H9 (cell line): Measurements from ENCODE around the gene MRLN. TPM values are rescaled to one million over a fixed set of nuclear protein-coding genes. Genes with fewer than 3 reads are reported as not detected.
"Not testable (repeated sequence)": the region's sequence is repeated elsewhere in the genome, so short reads cannot be mapped to it uniquely, and the experiment has no call there.

Experiments used
- DNase-seq: peaks from one replicate; pipeline ENCODE4 v3.0.0-alpha.2; 2017
- H2AFZ ChIP-seq: one replicate; pipeline ENCODE4 v1.6.1; 2013; ENCODE audit warnings: mild to moderate bottlenecking, low read length, control low read depth, moderate library complexity
- H2AK5ac ChIP-seq: 2 replicates; pipeline ENCODE4 v1.6.1; 2013; ENCODE audit warnings: low read length, control low read depth, mixed read lengths; ENCODE audit not compliant: insufficient read length
- H2BK120ac ChIP-seq: one replicate; pipeline ENCODE4 v1.6.1; 2013; ENCODE audit warnings: low read depth, mild to moderate bottlenecking, low read length, control low read depth, inconsistent platforms; ENCODE audit not compliant: poor library complexity, severe bottlenecking
- H2BK12ac ChIP-seq: 2 replicates; pipeline ENCODE4 v1.6.1; 2013; ENCODE audit warnings: low read length, control low read depth, mixed read lengths, low read depth; ENCODE audit not compliant: insufficient read length
- H2BK15ac ChIP-seq: 2 replicates; pipeline ENCODE4 v1.6.1; 2013; ENCODE audit warnings: low read depth, low read length, control low read depth
- H2BK20ac ChIP-seq: one replicate; pipeline ENCODE4 v1.6.1; 2013; ENCODE audit warnings: low read depth, mild to moderate bottlenecking, low read length, control low read depth, inconsistent platforms; ENCODE audit not compliant: poor library complexity, severe bottlenecking
- H2BK5ac ChIP-seq: 2 replicates; pipeline ENCODE4 v1.6.1; 2013; ENCODE audit warnings: low read length, control low read depth, mixed read lengths; ENCODE audit not compliant: insufficient read length
- H3K14ac ChIP-seq: 2 replicates; pipeline ENCODE4 v1.6.1; 2013; ENCODE audit warnings: low read length, control low read depth; ENCODE audit not compliant: insufficient read depth
- H3K18ac ChIP-seq: 2 replicates; pipeline ENCODE4 v1.6.1; 2013; ENCODE audit warnings: low read depth, mild to moderate bottlenecking, mixed read lengths, low read length, control low read depth; ENCODE audit not compliant: insufficient read length
- H3K23ac ChIP-seq: 2 replicates; pipeline ENCODE4 v1.6.1; 2013; ENCODE audit warnings: low read length, control low read depth, mixed read lengths, low read depth; ENCODE audit not compliant: insufficient read length
- H3K23me2 ChIP-seq: 2 replicates; pipeline ENCODE4 v1.6.1; 2013; ENCODE audit warnings: low read depth, mild to moderate bottlenecking, mixed read lengths, low read length, control low read depth; ENCODE audit not compliant: insufficient read length, poor library complexity, severe bottlenecking
- H3K27ac ChIP-seq: 2 replicates; pipeline ENCODE4 v1.5.1; 2013; ENCODE audit warnings: low read length, control low read depth, mixed read lengths, low read depth; ENCODE audit not compliant: insufficient read length
- H3K27me3 ChIP-seq: 2 replicates; pipeline ENCODE4 v1.6.1; 2013; ENCODE audit warnings: low read length, control low read depth, inconsistent platforms; ENCODE audit not compliant: insufficient read depth
- H3K4ac ChIP-seq: 2 replicates; pipeline ENCODE4 v1.6.1; 2013; ENCODE audit warnings: low read depth, mild to moderate bottlenecking, control low read depth, inconsistent platforms, low read length, moderate library complexity
- H3K4me1 ChIP-seq: 2 replicates; pipeline ENCODE4 v1.6.1; 2013; ENCODE audit warnings: low read length, control low read depth, inconsistent platforms; ENCODE audit not compliant: insufficient read depth
- H3K4me2 ChIP-seq: 2 replicates; pipeline ENCODE4 v1.6.1; 2013; ENCODE audit warnings: low read length, control low read depth, mixed read lengths; ENCODE audit not compliant: insufficient read length, insufficient read depth
- H3K56ac ChIP-seq: 2 replicates; pipeline ENCODE4 v1.6.1; 2013; ENCODE audit warnings: low read depth, mild to moderate bottlenecking, mixed read lengths, low read length, control low read depth; ENCODE audit not compliant: insufficient read length
- H3K79me1 ChIP-seq: 2 replicates; pipeline ENCODE4 v1.6.1; 2013; ENCODE audit warnings: low read depth, mild to moderate bottlenecking, moderate library complexity, low read length, control low read depth, inconsistent platforms; ENCODE audit not compliant: insufficient read depth, poor library complexity, severe bottlenecking
- H3K79me2 ChIP-seq: 2 replicates; pipeline ENCODE4 v1.6.1; 2013; ENCODE audit warnings: low read length, control low read depth, inconsistent platforms; ENCODE audit not compliant: insufficient read depth
- H3K9ac ChIP-seq: 2 replicates; pipeline ENCODE4 v1.6.1; 2013; ENCODE audit warnings: low read length, control low read depth, mixed read lengths; ENCODE audit not compliant: insufficient read length; ENCODE audit errors: extremely low read depth
- H3K9me3 ChIP-seq: one replicate; pipeline ENCODE4 v1.6.1; 2013; ENCODE audit warnings: low read depth, low read length, inconsistent platforms; ENCODE audit not compliant: control insufficient read depth
- H3T11ph ChIP-seq: one replicate; pipeline ENCODE4 v1.6.1; 2013; ENCODE audit warnings: mild to moderate bottlenecking, low read length, control low read depth, inconsistent platforms
- H4K20me1 ChIP-seq: one replicate; pipeline ENCODE4 v1.6.1; 2013; ENCODE audit not compliant: control insufficient read depth, insufficient read length, insufficient read depth
- H4K5ac ChIP-seq: 2 replicates; pipeline ENCODE4 v1.6.1; 2013; ENCODE audit warnings: low read depth, mild to moderate bottlenecking, mixed read lengths, low read length, control low read depth; ENCODE audit not compliant: insufficient read length
- H4K8ac ChIP-seq: replicated peaks from 2 replicates; pipeline ENCODE4 v1.6.1; 2013; ENCODE audit warnings: low read length, control low read depth, mixed read lengths, low read depth; ENCODE audit not compliant: insufficient read length
- H4K91ac ChIP-seq: 2 replicates; pipeline ENCODE4 v1.6.1; 2013; ENCODE audit warnings: low read depth, mild to moderate bottlenecking, moderate library complexity, mixed read lengths, low read length, control low read depth; ENCODE audit not compliant: insufficient read length
- H3K27ac Mint-ChIP-seq, 3 experiments: 2 replicates in 2 of 3; 3 replicates in 1 of 3; pipeline ENCODE4 v1.8.0; 2020 to 2021; ENCODE audit warnings: mixed read lengths in 3 of 3, mild to moderate bottlenecking in 1 of 3, moderate library complexity in 1 of 3
- H3K27me3 Mint-ChIP-seq: 2 replicates; pipeline ENCODE4 v1.8.0; 2021; ENCODE audit warnings: low read depth, mild to moderate bottlenecking, moderate library complexity, mixed read lengths
- H3K36me3 Mint-ChIP-seq, 3 experiments: 2 replicates in 2 of 3; 3 replicates in 1 of 3; pipeline ENCODE4 v1.8.0; 2020 to 2021; ENCODE audit warnings: low read depth in 3 of 3, mixed read lengths in 3 of 3; ENCODE audit not compliant: insufficient read depth in 1 of 3
- H3K4me1 Mint-ChIP-seq, 2 experiments: 2 replicates each; pipeline ENCODE4 v1.8.0; 2020; ENCODE audit warnings: mixed read lengths in 2 of 2
- H3K4me3 Mint-ChIP-seq, 2 experiments: 2 replicates in 1 of 2; 3 replicates in 1 of 2; pipeline ENCODE4 v1.8.0; 2020 to 2021; ENCODE audit warnings: mild to moderate bottlenecking in 2 of 2, mixed read lengths in 2 of 2, moderate library complexity in 1 of 2
- H3K9me3 Mint-ChIP-seq, 2 experiments: 2 replicates in 1 of 2; 3 replicates in 1 of 2; pipeline ENCODE4 v1.8.0; 2020; ENCODE audit warnings: mild to moderate bottlenecking in 2 of 2, mixed read lengths in 2 of 2, moderate library complexity in 1 of 2
- WGBS: extraction: QIAGEN DNeasy Blood & Tissue Kit; methylation state at CpG from one replicate; pipeline ENCODE4 v1.1.7; 2013; ENCODE audit warnings: missing lambda C conversion rate, low lambda C conversion rate, mixed read lengths; ENCODE audit not compliant: insufficient read length; ENCODE audit errors: extremely low coverage; 5-methylcytosine and 5-hydroxymethylcytosine counted together
- total RNA-seq: library from RNA; stranded (reverse); gene quantifications from 2 replicates; pipeline ENCODE4 v1.2.1, GENCODE V29; 2021

The MRLN gene
- total RNA-seq, 1 experiment from 2014 or later: not detected

DNA sequence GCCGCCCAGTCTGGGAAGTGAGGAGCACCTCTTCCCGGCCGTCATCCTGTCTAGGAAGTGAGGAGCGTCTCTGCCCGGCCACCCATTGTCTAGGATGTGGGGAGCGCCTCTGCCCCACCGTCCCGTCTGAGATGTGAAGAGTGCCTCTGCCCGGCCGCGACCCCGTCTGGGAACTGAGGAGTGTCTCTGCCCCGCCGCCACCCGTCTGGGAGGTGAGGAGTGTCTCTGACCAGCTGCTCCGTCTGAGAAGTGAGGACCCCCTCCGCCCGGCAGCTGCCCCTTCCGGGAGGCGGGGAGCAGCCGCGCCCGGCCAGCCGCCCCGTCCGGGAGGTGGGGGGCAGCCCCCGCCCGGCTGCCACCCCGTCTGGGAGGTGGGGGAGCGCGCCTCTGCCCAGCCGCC lies 9.1 kb downstream of the MRLN start:
- not testable (repeated sequence) for H3K9me3 ChIP-seq, H3K14ac ChIP-seq, H3K4me2 ChIP-seq, H2BK15ac ChIP-seq, H3K18ac ChIP-seq, H3K4ac ChIP-seq, H3T11ph ChIP-seq, H3K4me3 Mint-ChIP-seq, H3K4me1 ChIP-seq, H2BK5ac ChIP-seq, H3K27ac Mint-ChIP-seq, H2BK120ac ChIP-seq, H3K27me3 ChIP-seq, DNase-seq, H2BK20ac ChIP-seq, H4K8ac ChIP-seq, H3K23ac ChIP-seq, H3K23me2 ChIP-seq, H3K9ac ChIP-seq, H4K91ac ChIP-seq, H2BK12ac ChIP-seq, H3K27ac ChIP-seq, H3K79me2 ChIP-seq, H4K5ac ChIP-seq, H3K4me1 Mint-ChIP-seq, H3K79me1 ChIP-seq, H2AFZ ChIP-seq, H4K20me1 ChIP-seq, H2AK5ac ChIP-seq, H3K56ac ChIP-seq, H3K27me3 Mint-ChIP-seq
- peaks cover 6 to 20% (median 7%) of the 10 kb centered on the region in 3 experiments for H3K36me3 Mint-ChIP-seq
- peaks cover 24 to 26% of the 10 kb centered on the region in 2 experiments for H3K9me3 Mint-ChIP-seq
- WGBS: no CpG with 5 or more reads among the region's 32 CpGs
